Fibroblast of mammary gland (primary cell): ENCODE results near the gene NEU4.

Source experiments
- DNase-seq: peaks from one replicate; pipeline ENCODE4 v3.0.0-alpha.2; 2010; ENCODE audit warnings: low read depth
- H3K4me3 ChIP-seq: 2 replicates; pipeline ENCODE4 v1.5.1; 2011; ENCODE audit warnings: low read depth, mild to moderate bottlenecking, low read length, moderate library complexity; ENCODE audit not compliant: control insufficient read depth
- CTCF ChIP-seq: conservative IDR thresholded peaks from 2 replicates; pipeline ENCODE4 v1.5.1; 2011; ENCODE audit warnings: low read depth, low read length, inconsistent platforms; ENCODE audit not compliant: control insufficient read depth, insufficient read depth

The NEU4 gene

GRCh38 chr2:241844066-241844728, 35.2 kb downstream of the NEU4 start:
- H3K4me3 ChIP-seq: no peak overlapping the region
- peak; percentile 23 for DNase-seq
- TF ChIP-seq CTCF: no peak

GRCh38 chr2:241844831-241845578, 36.0 kb downstream of the NEU4 start:
- TF ChIP-seq CTCF: no peak
- H3K4me3 ChIP-seq: no peak overlapping the region
- no peak for DNase-seq

GRCh38 chr2:241846406-241846805, 37.4 kb downstream of the NEU4 start:
- H3K4me3 ChIP-seq: no peak overlapping the region
- no peak for TF ChIP-seq CTCF
- no peak for DNase-seq

- H3K4me3 ChIP-seq: no peak overlapping the region
- TF ChIP-seq CTCF: no peak
- no peak for DNase-seq
These were observed 40.0 kb downstream of the NEU4 start for GRCh38 chr2:241848761-241849615.

- no peak overlapping the region for H3K4me3 ChIP-seq
- no peak for TF ChIP-seq CTCF
These were observed 40.9 kb downstream of the NEU4 start for GRCh38 chr2:241849616-241850543.

GRCh38 chr2:241850544-241851324, 41.7 kb downstream of the NEU4 start:
- H3K4me3 ChIP-seq: no peak overlapping the region
- no peak for TF ChIP-seq CTCF
- DNase-seq: no peak

More at GRCh38 chr2:241849616-241850543, 40.9 kb downstream of the NEU4 start:
- no peak for DNase-seq
